Left lobe of liver (tissue), 2 donors: ENCODE results near the gene SORL1-AS1.
"Not testable (repeated sequence)": the region's sequence is repeated elsewhere in the genome, so short reads cannot be mapped to it uniquely, and the experiment has no call there.

ENCODE experiments used
- ATAC-seq: fragments of 200-7000 bp; cut with Tn5 transposase; one replicate; pipeline ENCODE4 v1.9.1; 2020; ENCODE audit warnings: mild to moderate bottlenecking, moderate library complexity
- DNase-seq: peaks from one replicate; pipeline ENCODE4 v3.0.0-alpha.2; 2020; ENCODE audit warnings: low spot score
- donor health status: DM: no; HTN: no; CAD: no; lungs with moderate emphysema.
- donor health status: DM: no; HTN: yes; CAD: no.

SORL1-AS1 gene

DNA sequence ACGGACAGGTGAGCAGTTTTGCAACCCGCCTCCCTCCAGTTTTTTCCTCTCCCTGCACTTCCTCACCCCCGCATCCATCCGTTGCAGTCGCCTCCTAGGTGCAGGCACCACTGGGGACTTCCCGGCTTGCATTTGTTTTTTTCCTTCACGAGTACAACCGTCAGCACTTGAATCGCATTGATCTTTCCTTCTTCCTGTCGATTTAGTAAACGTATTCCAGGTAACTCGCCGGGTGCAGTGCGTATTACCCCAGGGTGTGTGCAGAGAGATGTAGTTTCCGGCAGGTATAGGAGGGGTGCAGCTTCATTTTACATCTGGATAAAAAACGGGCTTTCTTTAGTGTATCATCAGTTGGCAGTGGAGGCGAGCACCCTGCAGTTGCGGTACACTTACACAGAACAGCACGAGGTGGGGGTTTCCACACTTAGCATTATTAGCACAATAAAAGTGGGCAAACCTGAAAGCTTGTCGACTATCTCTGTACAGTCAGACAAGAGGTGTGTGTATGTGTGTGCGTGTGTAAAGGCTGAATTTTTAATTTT, at the start of gene SORL1-AS1:
SORL1-AS1 (minus strand) TSS at position 359 of the 542 bp plus-strand sequence.
- ATAC-seq (peak; percentile 4), DNase-seq (peak; percentile 57)

DNA sequence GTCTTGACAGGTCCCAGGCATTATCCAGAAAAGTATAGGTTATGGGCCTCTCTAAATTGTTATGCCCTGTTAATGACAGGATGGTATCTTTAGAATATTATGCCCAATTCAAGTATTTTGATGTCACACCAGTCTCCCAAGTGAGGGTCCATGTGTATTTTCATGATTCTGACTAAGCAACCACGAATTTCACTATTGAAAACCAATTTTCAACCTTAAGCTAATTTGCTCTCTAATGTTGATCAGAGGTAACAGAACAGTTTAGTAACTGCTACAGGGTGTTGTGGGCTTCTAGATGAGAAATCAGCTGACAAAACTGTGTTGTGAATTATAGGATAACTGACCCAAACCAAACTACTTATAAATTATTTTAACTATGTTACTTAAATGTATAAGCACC, 48.0 kb upstream of the SORL1-AS1 start:
- DNase-seq: no peak

DNA sequence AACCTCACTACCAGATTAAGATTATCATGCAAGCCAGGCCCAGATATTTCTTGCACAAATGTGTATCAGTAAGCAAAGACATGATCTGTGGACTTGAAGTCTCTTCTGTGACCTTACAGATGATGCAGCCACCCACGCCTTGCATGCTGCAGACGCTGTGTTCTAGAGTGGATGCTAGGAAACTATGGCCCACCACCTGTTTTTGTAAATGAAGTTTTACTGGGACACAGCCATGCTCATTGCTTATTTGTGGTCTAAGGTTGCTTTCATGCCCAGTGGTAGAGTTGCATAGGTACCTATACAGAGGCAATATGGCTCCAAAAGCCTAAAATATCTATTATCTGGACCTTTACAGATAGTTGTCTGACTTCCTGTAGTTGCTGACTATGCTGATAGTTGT, 47.5 kb upstream of the SORL1-AS1 start:
- no peak for DNase-seq

More for the DNA sequence above, 48.0 kb upstream of the SORL1-AS1 start:
- ATAC-seq: no peak

DNA sequence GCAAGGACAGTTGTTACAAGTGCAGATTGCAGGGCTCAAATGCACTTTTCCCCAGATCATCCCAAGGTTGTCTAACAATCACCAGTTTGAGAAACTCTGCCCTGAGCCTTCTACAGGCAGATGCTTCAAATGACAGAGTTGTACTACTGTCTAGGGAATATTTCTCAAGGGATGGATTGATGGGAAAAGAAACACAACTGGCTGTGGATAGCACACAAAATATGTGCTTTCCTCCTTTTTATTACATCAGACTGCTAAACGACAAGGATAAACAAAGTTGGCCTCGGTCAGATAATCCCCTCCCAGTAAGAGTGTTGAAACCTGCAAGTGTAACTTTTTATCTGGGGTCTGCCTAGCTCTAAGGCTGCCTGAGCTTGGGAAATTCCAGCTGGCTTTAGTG, 46.6 kb upstream of the SORL1-AS1 start:
- peak; percentile 14 for ATAC-seq
- no peak for DNase-seq

More for the DNA sequence above, 47.5 kb upstream of the SORL1-AS1 start:
- no peak for ATAC-seq

DNA sequence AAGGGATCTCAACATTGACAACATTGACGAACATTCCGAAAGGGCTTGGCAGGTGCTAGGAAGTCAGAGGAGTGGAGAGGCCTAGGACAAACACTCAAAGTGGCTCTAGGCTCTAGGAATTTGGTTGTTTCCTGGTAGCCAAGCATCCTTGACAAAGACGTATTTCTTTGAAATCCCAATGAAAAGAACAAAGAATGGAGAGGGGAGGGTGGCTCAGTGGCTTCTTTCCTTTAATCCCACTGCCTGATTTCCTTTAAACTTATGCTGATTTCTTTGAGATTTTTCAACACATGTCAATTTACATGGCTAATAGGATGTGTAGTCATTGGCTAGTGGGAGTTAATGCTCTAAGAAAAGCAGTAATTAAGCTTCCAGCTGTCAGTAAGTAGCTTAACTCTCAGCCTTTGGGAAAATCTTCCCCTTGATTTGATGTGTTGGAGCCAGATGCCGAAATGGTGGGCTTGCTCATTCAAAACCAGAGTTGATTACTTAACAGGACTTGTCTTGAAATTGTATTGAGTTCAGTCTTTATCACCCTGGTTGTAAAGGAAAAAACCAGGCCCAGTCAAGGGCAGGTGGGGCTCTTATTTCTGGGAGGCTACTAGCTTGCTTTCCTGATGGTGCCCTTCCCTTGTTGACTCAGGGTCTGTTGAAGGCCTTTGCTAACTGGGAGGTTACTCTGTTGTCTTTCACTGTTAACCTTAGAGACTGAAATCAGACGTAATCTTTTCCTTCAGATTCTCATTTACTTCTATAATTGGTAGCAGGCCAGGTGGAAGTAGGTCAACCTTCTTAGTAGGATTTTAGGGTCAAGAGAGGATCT, 44.6 kb upstream of the SORL1-AS1 start:
- DNase-seq: no peak
- no peak for ATAC-seq

DNA sequence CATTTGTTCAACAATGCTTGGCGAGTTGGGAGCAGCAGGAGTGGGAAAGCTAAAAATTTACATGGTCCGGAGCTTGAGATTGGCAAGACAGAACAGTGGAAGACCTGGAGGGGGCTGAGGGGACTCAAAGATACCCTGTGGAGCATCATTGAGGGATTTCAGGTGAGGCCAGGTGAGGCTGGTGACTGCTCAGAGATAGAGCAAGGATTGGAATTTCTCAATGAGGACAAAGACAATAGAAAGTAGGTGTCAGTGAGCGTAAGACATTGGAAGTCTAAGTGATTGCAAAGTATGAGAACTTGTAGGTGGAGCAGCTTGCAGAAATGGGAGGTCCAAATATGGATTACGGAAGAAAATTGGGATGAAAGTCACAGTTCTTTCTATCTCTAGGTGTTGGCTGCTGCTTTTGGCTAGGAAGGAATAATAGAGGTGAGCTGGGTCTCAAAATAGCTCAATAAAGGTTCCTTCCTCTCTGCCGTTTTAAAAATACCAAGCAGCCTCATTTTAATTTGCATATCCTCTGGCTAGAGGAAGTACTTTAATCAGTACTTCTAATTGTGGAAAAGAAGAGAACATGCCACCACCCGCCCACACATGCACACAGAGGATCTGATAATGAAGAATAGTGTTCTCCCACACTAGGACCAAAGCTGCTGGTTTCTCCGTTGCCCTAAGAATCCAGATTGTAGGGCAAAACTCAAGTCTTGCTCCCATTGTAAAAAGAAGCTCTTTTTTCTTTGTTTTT, 41.8 kb upstream of the SORL1-AS1 start:
- no peak for ATAC-seq

DNA sequence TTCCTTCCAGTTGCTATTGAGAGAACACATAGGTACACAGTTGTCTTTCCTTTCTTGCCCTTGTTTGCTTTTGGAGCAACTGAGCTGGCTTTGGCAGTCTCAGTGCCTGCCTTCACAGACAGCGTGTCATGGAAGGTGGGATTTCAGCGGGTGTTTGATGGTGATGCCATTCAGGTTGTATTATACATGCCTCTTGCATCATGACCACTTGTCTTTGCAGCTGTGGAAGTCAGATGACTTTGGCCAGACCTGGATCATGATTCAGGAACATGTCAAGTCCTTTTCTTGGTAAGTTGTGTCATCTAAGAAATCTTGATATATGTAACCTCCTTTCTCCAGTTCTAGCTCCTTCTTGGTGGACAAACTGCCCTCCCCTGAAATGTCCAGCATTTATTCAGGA, 37.1 kb upstream of the SORL1-AS1 start:
- DNase-seq: no peak
- no peak for ATAC-seq

More for the DNA sequence above, 41.8 kb upstream of the SORL1-AS1 start:
- DNase-seq: no peak

DNA sequence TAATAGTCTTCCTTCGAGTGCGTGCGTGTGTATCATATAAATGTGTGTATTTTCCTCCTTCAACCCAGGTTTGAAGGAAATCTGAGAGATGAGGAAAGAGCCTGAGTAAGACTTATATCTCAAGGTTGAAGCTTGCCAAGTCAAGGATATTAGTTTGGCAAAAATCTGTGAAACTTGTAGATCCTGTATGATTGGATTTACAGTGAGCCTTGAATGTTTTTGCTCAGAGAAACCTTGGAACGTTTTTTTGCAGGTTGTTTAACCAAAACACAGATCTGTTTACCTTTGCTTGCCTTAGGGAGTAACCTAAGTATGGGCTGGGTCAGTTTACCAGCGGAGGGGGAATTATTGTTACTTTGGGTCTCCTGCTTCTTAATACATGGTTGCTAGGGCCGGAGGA, 35.9 kb upstream of the SORL1-AS1 start:
- DNase-seq (no peak), ATAC-seq (no peak)

DNA sequence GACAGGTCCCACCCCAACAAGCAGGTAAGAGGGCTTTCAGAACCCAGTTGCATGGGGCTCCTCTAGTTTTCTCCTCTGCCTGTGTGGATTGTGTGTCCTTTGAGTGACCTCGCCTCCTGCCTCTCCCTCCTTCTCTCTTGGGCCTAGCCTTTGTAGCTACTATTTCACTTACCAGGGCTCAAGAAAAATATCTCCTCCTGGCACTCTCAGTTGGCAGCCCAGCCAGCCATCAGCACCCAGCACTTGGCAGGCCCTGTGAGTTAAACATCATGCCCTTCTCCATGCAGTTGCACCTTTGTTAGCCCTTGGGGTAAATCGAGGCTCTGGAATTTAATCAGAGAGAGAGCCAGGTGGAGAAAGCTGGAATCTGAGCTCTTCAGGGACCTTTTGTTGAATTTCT, 35.4 kb upstream of the SORL1-AS1 start:
- no peak for ATAC-seq
- no peak for DNase-seq

DNA sequence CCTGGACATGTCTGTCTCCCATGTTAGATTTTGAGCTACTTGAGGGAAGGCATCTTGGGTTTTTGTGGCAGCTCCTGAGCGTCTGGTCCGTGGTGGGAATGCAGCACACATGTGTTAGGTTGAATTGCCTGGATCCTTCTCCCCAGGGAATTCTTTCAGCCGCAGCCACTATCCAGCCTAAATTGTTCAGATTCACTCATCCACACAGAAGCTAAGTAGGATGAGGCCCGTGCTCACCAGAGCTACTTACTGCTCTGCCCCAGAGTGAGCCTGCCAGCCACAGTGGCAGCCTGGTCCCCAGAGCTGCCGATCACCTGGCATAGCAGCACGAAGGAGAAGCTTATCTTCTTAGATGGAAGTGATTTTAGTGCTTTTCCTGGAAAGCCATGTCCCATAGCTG, 34.4 kb upstream of the SORL1-AS1 start:
- no peak for DNase-seq
- no peak for ATAC-seq

DNA sequence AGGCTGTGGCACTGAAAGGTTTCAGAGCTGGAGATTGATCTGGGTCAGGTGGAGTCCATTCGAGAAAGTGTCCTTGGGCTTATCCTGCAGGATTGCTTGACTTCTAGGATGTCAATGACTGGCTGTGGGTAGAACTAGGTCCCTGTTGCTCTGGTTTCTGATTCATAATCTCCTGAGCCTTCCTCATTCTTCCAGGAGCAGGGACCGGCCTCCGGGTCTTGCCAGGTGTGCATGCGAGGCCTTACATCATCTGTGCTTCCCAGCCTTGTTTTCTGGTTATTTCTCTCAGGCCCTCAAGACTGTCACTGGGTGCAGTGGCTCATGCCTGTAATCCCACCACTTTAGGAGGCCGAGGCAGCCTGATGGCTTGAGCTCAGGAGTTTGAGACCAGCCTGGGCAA, 33.3 kb upstream of the SORL1-AS1 start:
- no peak for ATAC-seq

DNA sequence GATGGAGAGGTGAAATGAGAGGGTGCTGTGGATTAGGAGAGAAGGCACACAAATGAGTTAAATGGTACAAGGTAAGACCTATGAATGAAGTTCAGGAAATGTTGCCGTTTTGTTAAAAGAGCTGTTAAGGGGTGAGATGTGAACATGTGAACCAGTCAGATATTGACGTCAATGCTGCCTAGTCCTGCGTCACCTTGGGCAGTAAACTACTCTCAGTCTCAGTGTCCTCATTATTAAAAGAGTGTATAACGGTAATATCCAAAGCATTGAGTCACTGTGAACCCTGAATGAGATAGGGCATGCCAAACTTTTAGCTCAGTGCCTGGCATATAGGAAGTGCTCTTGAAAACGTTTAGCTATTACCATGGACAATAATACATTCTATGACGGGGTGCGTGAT, 32.4 kb upstream of the SORL1-AS1 start:
- ATAC-seq (no peak), DNase-seq (no peak)

More for the DNA sequence above, 33.3 kb upstream of the SORL1-AS1 start:
- DNase-seq: no peak

DNA sequence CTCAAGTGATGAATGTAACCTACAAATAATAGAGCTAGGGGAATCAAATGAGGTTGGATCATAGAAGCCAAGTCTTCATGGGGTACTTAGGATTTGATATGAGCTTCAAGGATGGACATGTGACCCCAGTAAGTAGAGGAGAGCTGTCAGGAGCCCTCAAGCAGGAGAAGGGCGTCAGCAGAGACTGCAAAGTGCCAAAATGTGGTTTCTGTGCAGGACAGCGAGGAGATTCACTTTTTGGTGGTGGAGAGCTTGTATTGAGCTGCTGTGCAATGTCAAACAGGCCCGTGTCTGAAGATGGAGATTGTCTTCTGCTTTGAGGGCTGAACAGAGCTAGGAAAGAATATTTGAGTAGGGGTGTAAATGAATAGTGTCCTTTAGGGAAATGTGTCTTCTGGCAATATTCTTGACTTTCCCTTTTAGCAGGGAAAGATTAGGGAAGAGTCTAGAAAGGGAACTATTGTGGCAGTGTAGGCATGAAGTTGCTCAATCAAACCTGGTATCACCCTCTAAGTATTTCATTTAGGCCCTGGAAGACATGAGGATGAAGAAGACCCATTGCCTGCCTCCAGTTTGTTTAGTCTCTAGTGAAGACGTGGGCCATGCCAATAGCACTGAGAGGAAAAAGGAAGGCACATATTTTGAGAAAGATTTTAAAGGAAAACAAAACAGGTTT, 31.2 kb upstream of the SORL1-AS1 start:
- no peak for DNase-seq
- ATAC-seq: no peak

DNA sequence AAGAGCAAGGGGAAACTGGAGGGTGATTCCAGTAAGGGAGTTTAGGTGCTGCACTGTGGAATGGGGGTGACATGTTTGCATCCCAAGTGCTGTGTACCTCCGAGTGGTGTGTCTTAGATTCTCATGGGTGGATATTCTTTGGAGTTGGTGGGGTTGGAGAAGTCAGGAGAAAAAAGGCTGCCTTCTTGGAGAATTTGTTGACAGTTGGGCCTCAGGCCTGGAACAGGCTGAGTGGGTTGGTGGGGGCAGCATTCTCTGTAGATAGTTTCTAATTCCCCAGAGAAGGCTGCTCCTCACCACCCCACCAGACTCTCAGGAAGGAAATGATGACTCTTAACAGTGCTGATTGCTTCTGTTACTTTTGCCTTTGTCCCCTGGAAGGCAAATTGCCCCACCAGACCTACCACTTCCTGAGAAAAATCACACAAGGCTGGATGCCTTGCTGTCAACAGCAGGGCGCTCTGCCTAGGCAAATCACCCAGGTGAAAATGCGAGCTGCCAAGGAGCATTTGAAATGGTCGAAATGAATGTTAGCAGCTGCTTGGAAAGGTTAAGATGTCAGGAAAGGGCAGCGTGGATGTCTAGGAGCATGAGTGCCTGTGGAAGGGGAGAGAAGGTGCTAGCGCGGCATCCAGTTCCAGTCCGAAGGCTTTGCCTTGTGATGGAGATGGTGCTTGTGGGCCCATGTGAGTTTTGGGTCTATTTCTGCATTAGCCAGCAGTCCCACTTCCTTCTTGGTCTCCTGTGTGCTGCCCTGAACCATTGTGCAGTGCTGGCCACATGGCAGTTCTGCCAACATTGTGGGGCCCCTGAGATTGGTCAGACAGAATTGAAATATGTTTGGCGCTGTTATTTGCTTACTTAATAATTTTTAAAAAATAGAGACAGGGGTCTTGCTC, 29.7 kb upstream of the SORL1-AS1 start:
- DNase-seq: no peak
- ATAC-seq: peak; percentile 5

DNA sequence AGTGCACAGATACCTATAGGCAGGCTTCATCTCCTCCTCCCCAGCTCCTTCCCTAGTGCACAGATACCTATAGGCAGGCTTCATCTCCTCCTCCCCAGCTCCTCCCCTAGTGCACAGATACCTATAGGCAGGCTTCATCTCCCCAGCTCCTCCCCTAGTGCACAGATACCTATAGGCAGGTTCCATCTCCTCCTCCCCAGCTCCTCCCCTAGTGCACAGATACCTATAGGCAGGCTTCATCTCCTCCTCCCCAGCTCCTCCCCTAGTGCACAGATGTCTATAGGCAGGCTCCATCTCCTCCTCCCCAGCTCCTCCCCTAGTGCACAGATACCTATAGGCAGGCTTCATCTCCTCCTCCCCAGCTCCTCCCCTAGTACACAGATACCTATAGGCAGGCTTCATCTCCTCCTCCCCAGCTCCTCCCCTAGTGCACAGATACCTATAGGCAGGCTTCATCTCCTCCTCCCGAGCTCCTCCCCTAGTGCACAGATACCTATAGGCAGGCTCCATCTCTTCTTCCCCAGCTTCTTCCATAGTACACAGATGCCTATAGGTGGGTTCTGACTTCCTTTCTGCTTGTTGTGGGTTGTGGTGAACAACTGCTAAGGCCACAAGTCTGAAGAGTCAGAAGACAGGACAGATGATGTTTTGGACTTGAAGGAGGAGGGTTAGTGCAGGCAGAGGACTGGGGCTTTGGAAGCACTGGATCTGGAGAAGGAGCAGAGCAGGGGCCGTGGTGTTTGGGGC, 28.9 kb upstream of the SORL1-AS1 start:
- not testable (repeated sequence) for ATAC-seq, DNase-seq

DNA sequence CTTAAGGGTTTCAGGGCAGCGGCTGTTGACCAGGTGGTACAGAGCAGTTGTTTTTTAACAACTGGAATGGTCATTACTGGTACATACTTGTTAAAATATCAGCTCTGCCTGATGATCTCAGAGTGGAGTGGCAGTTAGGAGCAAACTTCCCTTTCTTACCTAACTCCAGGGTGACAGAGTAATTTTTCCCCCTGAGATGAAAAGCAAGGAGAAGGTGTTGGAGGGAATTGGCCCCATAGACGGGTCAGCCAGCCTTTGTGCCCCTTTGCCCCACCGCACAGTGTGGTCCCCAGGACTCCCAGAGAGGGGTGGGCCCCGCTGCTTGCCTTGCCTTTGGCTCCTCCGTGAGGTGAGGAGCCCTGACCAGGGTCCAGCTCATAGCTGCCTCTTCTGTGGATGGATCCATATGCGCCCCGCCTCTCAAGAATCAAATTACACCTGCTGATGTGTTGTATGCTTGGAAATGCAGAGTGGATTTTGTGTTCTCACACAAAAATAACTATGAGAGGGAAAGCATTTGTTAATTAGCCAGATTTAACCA, 27.0 kb upstream of the SORL1-AS1 start:
- ATAC-seq: peak; percentile 6

DNA sequence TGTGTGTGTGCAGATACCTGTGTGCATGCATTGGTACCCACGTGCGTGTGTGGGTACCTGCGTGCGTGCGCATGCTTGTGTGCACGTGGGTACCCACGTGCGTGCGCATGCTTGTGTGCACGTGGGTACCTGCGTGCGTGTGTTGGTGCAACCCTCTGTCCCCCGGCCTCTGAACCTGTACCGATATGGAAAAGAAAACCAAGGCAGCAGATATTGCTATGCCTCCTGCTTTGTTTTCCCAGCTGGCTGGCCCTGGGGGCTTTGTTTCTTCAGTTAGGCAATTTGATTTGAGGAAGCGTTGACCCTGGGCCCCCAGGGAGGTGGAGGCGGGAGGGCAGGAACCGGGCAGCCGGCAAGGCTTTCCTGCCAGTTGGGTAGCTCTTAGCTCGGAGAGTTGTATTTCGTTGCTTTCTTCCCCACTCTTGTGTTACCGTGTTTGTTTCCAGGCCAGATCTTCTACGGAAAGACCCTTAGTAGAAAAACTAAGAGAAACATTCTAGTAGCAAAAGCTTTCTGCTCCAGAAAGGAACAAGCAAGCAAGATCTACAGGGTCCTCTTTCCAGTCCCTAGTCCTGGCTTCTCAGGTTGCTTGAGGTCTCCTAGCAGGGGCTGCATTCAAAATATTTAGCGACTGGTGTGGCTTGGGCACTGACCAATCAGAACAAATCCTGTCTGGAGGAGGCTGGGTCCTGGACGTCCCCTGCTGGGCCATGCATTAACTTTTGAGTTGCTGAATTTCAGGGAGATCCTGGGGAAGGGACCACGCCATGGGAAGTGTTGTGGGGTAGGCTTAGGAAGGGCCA, 26.3 kb upstream of the SORL1-AS1 start:
- DNase-seq (no peak), ATAC-seq (peak; percentile 43)

More for the DNA sequence above, 27.0 kb upstream of the SORL1-AS1 start:
- no peak for DNase-seq

DNA sequence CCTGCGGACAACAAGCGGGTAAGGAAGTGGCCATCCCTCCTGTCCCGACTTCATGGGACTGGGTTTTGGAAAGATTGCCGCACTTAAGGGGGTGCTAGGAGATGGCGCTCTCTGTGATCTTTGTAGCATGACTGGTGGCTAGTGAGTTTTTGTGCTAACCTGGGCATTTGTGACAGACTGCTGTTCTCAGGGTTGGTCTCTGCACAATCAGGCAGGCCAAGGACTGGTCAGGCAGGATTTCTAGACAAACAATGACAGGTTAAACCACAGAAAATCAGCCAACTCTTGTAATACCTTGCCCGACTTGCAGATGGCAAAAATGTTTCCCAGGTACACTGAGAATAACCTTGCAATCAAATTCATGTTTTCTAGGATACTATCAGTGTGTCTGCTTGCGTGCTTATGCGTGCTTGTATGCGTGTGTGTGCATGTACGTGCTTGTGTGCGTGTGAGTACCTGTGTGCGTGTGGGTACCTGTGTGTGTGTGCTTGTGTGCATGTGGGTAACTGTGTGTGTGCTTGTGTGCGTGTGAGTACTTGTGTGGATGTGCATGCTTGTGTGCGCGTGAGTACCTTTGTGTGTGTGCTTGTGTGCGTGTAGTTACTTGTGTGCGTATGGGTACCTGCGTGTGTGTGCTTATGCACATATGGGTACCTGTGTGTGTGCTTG, 25.6 kb upstream of the SORL1-AS1 start:
- ATAC-seq: peak; percentile 39
- no peak for DNase-seq
